ENCODE data around the gene BTG3. TPM values are rescaled to one million over a fixed set of nuclear protein-coding genes. Genes with fewer than 3 reads are reported as not detected.
A peak's percentile ranks its signal among the peaks of the same experiment; 100 is the strongest.

BTG3 gene
- 10 to 100 TPM; 23.1 to 52.0 (median 38.8) TPM for total RNA-seq

GRCh38 chr21:17612565-17613241 is at the start of gene BTG3:
TSS of gene BTG3 (minus strand) at chr21:17612901. CDS start at chr21:17609144, 3,757 bp downstream.
- H3K27me3 ChIP-seq, result no peaks in the 10 kb centered on the region
- H3K27ac ChIP-seq, result peak within 1 kb of the TSS; percentile 59 to 94 (median 92)
- H3K9me3 ChIP-seq, result no peaks in the 10 kb centered on the region
- TF ChIP-seq CTCF (IDR thresholded peaks at IDR 0.05) (no peak), POLR2A (IDR thresholded peaks at IDR 0.05) (peak; percentile 95 to 96), POLR2AphosphoS5 (IDR thresholded peaks at IDR 0.05) (peak; percentile 98), EP300 (IDR thresholded peaks at IDR 0.05) (no peak)
- peaks cover 0 to 10% of the 10 kb centered on the region in 2 donors for H3K36me3 ChIP-seq
- WGBS, 2 donors (ENCODE audit: low coverage in 1 of 2), result no CpG with 5 or more reads among the region's 102 CpGs
- H3K4me3 ChIP-seq, result peak within 1 kb of the TSS; percentile 71 to 89
- peaks cover 0 to 22% (median 9%) of the 10 kb centered on the region in 3 donors for H3K4me1 ChIP-seq
- peak; percentile 90 for ATAC-seq

- TF ChIP-seq POLR2A (IDR thresholded peaks at IDR 0.05) (no peak), CTCF (IDR thresholded peaks at IDR 0.05) (no peak), POLR2AphosphoS5 (IDR thresholded peaks at IDR 0.05) (no peak), EP300 (IDR thresholded peaks at IDR 0.05) (no peak)
- no peaks in the 10 kb centered on the region for H3K36me3 ChIP-seq
- 72 to 80% methylated on average over 3 to 6 of the region's 6 CpGs for WGBS, 2 donors (ENCODE audit: low coverage in 1 of 2)
These were observed 48.2 kb upstream of the BTG3 start for GRCh38 chr21:17660862-17661261.

GRCh38 chr21:17660452-17660851 is 47.8 kb upstream of the BTG3 start:
- 29 to 46% methylated on average over 3 of the region's 3 CpGs for WGBS, 2 donors (ENCODE audit: low coverage in 1 of 2)
- H3K9me3 ChIP-seq, result no peaks in the 10 kb centered on the region
- no peaks in the 10 kb centered on the region for H3K36me3 ChIP-seq
- H3K27me3 ChIP-seq, result peaks cover 11% of the 10 kb centered on the region
- ATAC-seq, result no peak
- no peaks in the 10 kb centered on the region for H3K4me1 ChIP-seq
- no peak overlapping the region for H3K4me3 ChIP-seq
- TF ChIP-seq POLR2AphosphoS5 (IDR thresholded peaks at IDR 0.05), result no peak
- TF ChIP-seq CTCF (IDR thresholded peaks at IDR 0.05), result no peak
- TF ChIP-seq POLR2A (IDR thresholded peaks at IDR 0.05), result no peak
- no peak for TF ChIP-seq EP300 (IDR thresholded peaks at IDR 0.05)
- H3K27ac ChIP-seq, result no peak overlapping the region

More at GRCh38 chr21:17660862-17661261, 48.2 kb upstream of the BTG3 start:
- Histone ChIP-seq H3K27me3 (peaks cover 11% of the 10 kb centered on the region), H3K4me1 (no peaks in the 10 kb centered on the region), H3K4me3 (no peak overlapping the region), H3K27ac (no peak overlapping the region), H3K9me3 (no peaks in the 10 kb centered on the region)
- no peak for ATAC-seq

GRCh38 chr21:17658931-17659330 is 46.2 kb upstream of the BTG3 start:
- 69 to 77% methylated on average over 4 to 6 of the region's 6 CpGs for WGBS, 2 donors (ENCODE audit: low coverage in 1 of 2)
- Histone ChIP-seq H3K4me1 (no peaks in the 10 kb centered on the region), H3K4me3 (no peak overlapping the region), H3K36me3 (no peaks in the 10 kb centered on the region), H3K27me3 (peaks cover 11% of the 10 kb centered on the region), H3K27ac (no peak overlapping the region), H3K9me3 (no peaks in the 10 kb centered on the region)
- no peak for TF ChIP-seq POLR2AphosphoS5 (IDR thresholded peaks at IDR 0.05)
- no peak for TF ChIP-seq POLR2A (IDR thresholded peaks at IDR 0.05)
- TF ChIP-seq EP300 (IDR thresholded peaks at IDR 0.05), result no peak
- no peak for TF ChIP-seq CTCF (IDR thresholded peaks at IDR 0.05)
- no peak for ATAC-seq

- Histone ChIP-seq H3K9me3 (peaks cover 0 to 9% (median 0%) of the 10 kb centered on the region in 3 donors), H3K4me1 (no peaks in the 10 kb centered on the region), H3K27ac (no peak overlapping the region), H3K27me3 (no peaks in the 10 kb centered on the region), H3K4me3 (no peak overlapping the region), H3K36me3 (no peaks in the 10 kb centered on the region)
- 74 to 79% methylated on average over 2 to 3 of the region's 3 CpGs for WGBS, 2 donors (ENCODE audit: low coverage in 1 of 2)
- no peak for ATAC-seq
- TF ChIP-seq POLR2AphosphoS5 (IDR thresholded peaks at IDR 0.05) (no peak), POLR2A (IDR thresholded peaks at IDR 0.05) (no peak), EP300 (IDR thresholded peaks at IDR 0.05) (no peak), CTCF (IDR thresholded peaks at IDR 0.05) (no peak)
These were observed 38.8 kb upstream of the BTG3 start for GRCh38 chr21:17651526-17651925.
